GM10248 (cell line): ENCODE data around the gene ZGRF1.

Source experiments
- CTCF ChIA-PET: fragments of 300-600 bp; sonication (Branson Sonifier 250); formaldehyde crosslinking; extraction: SDS; loops from one replicate; lab custom pipeline; 2021; ENCODE audit warnings: antibody characterized with exemption; lab: Yijun Ruan, JAX
- POLR2A ChIA-PET: fragments of 350-650 bp; sonication (Branson Sonifier 250); formaldehyde crosslinking; extraction: SDS; loops from one replicate; lab custom pipeline; 2020; ENCODE audit warnings: antibody characterized with exemption; lab: Yijun Ruan, JAX
- DNase-seq: peaks from one replicate; pipeline ENCODE4 v3.0.0; 2012; ENCODE audit errors: extremely low spot score
- TF ChIP-seq, protein P1 (sequence below): IDR thresholded peaks from 2 replicates; pipeline ENCODE4 v1.5.1; 2012; ENCODE audit warnings: mild to moderate bottlenecking, low read depth; ENCODE audit errors: extremely low read depth, missing control alignments, control extremely low read depth

ZGRF1 gene

DNA sequence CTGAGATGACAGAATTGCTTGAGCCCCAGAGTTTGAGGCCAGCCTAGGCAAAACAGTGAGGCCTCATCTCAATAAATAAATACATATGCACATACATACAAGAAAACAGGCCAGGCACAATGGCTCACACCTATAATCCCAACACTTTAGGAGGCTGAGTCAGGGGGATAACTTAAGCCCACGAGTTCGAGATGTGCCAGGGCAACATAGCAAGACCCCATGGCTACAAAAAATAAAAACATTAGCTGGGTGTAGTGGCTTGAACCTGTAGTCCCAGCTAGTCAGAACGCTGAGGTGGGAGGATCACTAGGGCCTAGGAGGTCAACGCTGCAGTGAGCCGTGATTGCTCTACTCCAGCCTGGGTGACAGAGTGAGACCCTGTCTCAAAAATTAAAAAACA lies 69.2 kb downstream of the ZGRF1 start:
- CTCF ChIA-PET, result interaction anchor here (1.0 to 1.7 kb wide), 2 partner anchors 10 to 37 kb away, joined by 3 to 4 read pairs; no protein-coding TSS in a partner anchor
- TF ChIP-seq, protein P1, sequence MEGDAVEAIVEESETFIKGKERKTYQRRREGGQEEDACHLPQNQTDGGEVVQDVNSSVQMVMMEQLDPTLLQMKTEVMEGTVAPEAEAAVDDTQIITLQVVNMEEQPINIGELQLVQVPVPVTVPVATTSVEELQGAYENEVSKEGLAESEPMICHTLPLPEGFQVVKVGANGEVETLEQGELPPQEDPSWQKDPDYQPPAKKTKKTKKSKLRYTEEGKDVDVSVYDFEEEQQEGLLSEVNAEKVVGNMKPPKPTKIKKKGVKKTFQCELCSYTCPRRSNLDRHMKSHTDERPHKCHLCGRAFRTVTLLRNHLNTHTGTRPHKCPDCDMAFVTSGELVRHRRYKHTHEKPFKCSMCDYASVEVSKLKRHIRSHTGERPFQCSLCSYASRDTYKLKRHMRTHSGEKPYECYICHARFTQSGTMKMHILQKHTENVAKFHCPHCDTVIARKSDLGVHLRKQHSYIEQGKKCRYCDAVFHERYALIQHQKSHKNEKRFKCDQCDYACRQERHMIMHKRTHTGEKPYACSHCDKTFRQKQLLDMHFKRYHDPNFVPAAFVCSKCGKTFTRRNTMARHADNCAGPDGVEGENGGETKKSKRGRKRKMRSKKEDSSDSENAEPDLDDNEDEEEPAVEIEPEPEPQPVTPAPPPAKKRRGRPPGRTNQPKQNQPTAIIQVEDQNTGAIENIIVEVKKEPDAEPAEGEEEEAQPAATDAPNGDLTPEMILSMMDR, result no peak
- POLR2A ChIA-PET, result no interaction called here
- DNase-seq, result no peak

DNA sequence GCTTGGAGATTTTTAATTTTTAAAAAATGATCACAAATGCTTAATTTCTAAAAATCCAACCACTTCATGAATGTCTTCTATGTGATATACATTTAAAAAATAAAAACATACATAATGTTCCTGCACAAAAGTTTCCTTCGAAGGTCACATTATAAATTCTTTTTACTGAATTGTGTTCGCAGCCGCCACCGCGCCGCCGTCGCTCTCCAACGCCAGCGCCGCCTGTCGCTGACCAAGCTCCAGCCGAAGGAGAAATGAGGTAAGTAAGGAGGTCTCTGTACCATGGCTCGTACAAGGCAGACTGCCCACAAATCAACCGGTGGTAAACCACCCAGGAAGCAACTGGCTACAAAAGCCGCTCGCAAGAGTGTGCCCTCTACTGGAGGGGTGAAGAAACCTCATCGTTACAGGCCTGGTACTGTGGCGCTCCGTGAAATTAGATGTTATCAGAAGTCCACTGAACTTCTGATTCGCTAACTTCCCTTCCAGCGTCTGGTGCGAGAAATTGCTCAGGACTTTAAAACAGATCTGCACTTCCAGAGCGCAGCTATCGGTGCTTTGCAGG lies 71.9 kb downstream of the ZGRF1 start:
- TF ChIP-seq, protein P1, result no peak
- ChIA-PET POLR2A (no interaction called here), CTCF (interaction anchor here (1.0 to 1.8 kb wide), 3 partner anchors 11 to 41 kb away, joined by 3 to 4 read pairs (median 4); no protein-coding TSS in a partner anchor)
- no peak for DNase-seq

DNA sequence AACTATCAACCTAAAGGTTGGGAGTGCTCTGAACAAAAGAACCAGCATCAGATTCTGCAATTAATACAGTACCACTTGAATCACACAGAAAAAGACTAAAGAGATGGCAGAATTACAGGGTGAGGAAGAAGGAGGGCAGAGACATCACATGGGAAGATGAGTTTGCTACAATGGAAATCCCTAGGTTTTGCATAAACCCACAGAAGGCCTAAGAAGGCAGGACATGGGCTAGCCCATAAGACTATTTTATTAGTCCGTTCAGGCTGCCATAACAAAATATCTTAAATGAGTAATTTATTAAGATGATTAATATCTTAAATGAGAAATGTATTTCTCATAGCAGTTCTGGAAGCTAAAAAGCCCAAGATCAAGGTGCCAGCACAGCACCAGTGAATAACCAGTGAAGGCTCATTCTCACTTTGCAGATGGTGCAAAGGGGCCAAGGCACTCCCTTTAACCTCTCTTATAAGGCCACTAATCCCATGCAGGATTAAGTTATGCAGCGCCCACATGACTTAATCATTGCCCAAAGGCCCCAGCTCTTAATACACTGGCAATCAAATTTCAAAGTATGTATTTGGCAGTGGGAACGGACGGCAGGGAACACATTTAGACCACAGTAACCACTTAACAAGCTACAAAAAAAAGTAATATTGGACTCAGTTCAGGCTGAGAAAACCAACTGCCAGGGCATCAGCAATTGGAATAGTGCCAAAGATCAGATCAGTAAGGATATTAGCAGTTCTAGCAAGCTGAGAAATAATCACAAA lies 73.1 kb downstream of the ZGRF1 start:
- POLR2A ChIA-PET, result interaction anchor here (0.6 kb wide), 1 partner anchor 284 kb away, joined by 3 read pairs; no protein-coding TSS in a partner anchor
- CTCF ChIA-PET, result interaction anchor here (0.8 to 1.8 kb wide), 4 partner anchors 10 to 41 kb away, joined by 3 to 4 read pairs (median 4); no protein-coding TSS in a partner anchor
- TF ChIP-seq, protein P1, result no peak
- DNase-seq, result no peak

DNA sequence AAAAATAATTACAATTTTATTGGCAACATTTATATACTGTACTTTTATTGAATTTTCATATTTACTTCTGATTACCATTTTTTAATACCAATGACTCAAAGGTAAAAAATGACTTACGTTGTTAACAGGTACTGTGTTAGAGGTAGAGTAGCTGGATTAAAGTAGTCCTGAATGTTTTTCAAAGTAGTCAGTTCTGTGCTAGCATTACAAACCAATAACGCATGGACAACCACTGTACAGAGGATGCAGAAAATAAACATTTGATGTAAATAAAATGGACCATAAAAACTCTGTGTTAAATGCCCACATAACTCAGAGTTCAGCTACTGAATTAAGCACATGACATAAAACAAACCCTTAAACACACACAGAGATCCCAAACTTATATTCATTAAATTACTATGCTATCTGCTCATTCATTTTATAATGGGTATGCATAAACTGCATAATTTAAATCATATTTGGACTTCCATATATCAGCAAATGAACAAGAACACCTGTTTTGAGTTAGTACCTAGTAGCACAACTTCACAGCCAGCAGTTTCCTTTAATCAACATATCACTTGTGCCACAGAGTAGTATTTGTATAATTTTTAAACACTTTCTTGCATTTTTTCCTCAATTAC lies 74.3 kb downstream of the ZGRF1 start:
- TF ChIP-seq, protein P1, result no peak
- CTCF ChIA-PET, result no interaction called here
- no peak for DNase-seq
- POLR2A ChIA-PET, result no interaction called here

DNA sequence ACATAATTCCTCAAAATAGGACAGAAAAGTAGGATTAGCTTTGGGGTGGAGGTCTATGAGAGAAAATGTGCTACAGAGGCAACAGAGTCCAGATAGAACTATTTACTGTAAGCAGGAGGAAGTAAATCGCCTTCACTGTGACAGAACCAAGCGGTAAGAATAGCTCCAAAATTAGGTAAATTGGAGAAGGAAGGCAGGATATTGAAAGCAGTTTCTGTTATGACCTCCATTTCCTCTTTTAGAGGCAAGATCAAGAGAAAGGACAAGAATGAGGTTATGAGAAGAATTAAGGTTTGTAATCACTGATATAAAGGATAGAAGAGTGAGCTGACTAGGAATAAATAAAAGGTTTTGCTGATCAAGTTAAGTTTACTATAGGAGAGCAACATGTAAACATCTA lies 76.6 kb downstream of the ZGRF1 start:
- DNase-seq, result peak; percentile 19
- ChIA-PET POLR2A (no interaction called here), CTCF (interaction anchor here (1.5 to 1.6 kb wide), 3 partner anchors 9 to 44 kb away, joined by 5 to 9 read pairs (median 7); no protein-coding TSS in a partner anchor)
- TF ChIP-seq, protein P1, result no peak

DNA sequence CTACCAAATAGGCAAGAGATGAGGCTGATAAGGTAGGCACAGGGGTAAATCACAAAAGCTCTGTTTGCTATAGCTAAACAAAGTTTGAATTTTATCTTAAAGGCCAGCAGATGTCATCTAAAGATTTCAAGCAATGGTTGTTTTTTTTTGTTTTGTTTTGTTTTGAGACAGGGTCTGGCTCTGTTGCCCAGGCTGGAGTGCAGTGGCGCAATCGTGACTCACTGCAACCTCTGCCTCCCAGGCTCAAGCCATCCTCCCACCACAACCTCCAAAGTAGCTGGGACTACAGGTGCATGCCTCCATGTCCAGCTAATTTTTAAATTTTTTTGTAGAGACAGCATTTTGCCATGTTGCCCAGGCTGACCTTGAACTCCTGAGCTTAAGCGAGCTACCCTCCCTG lies 77.7 kb downstream of the ZGRF1 start:
- no peak for DNase-seq
- CTCF ChIA-PET, result interaction anchor here (1.5 to 1.6 kb wide), 3 partner anchors 8 to 45 kb away, joined by 5 to 9 read pairs (median 7); no protein-coding TSS in a partner anchor
- TF ChIP-seq, protein P1, result no peak
- POLR2A ChIA-PET, result no interaction called here
